Measurements from ENCODE around the gene PIGM.

- TF ChIP-seq TARDBP (CRISPR knock-in tag; IDR thresholded peaks at IDR 0.05) (no peak), CTCF (CRISPR knock-in tag; IDR thresholded peaks at IDR 0.05) (no peak), EZH2 (conservative IDR thresholded peaks at IDR 0.05; ENCODE audit: low read depth, low read length) (no peak), KDM1A (CRISPR knock-in tag; IDR thresholded peaks at IDR 0.05) (no peak), ZC3H4 (CRISPR knock-in tag; IDR thresholded peaks at IDR 0.05; ENCODE audit: borderline replicate concordance) (no peak), ZNF3 (CRISPR knock-in tag; IDR thresholded peaks at IDR 0.05) (no peak), ISL2 (CRISPR knock-in tag; IDR thresholded peaks at IDR 0.05) (no peak), HDAC2 (CRISPR knock-in tag; IDR thresholded peaks at IDR 0.05) (no peak), SP2 (CRISPR knock-in tag; IDR thresholded peaks at IDR 0.05) (no peak), RBAK (CRISPR knock-in tag; IDR thresholded peaks at IDR 0.05) (no peak), ZZZ3 (CRISPR knock-in tag; IDR thresholded peaks at IDR 0.05; ENCODE audit: borderline replicate concordance) (no peak), TRIM24 (CRISPR knock-in tag; IDR thresholded peaks at IDR 0.05) (no peak), EP300 (IDR thresholded peaks at IDR 0.05; ENCODE audit: low read depth in 2 of 2, low read length in 2 of 2) (no peak), EP300 (CRISPR knock-in tag; IDR thresholded peaks at IDR 0.05; ENCODE audit: borderline replicate concordance) (no peak)
Measured at GRCh38 chr1:159981351-159982055, 50.3 kb downstream of the PIGM start.
